ENCODE results near the gene LIPC.

DNA sequence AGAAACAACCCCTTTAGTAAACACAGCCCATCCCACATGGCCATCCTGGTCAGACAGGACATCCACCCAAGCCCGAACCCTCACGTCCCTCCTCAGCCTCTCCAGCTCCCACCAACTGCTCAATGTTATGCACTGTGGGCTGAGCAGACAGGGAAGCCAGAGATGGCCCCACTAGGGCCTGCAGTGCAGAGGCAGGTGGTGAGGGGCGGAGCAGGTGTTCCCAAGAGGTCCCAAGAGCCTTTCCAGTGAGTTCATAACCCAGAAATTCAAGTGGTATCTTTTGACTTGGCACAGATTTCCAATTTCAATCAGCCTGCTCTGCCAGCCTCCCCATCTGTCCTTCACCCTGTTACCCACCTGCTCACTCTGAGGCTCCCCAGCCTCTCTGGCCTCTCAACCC lies 130.3 kb downstream of the LIPC start:
- TF ChIP-seq, protein P1, sequence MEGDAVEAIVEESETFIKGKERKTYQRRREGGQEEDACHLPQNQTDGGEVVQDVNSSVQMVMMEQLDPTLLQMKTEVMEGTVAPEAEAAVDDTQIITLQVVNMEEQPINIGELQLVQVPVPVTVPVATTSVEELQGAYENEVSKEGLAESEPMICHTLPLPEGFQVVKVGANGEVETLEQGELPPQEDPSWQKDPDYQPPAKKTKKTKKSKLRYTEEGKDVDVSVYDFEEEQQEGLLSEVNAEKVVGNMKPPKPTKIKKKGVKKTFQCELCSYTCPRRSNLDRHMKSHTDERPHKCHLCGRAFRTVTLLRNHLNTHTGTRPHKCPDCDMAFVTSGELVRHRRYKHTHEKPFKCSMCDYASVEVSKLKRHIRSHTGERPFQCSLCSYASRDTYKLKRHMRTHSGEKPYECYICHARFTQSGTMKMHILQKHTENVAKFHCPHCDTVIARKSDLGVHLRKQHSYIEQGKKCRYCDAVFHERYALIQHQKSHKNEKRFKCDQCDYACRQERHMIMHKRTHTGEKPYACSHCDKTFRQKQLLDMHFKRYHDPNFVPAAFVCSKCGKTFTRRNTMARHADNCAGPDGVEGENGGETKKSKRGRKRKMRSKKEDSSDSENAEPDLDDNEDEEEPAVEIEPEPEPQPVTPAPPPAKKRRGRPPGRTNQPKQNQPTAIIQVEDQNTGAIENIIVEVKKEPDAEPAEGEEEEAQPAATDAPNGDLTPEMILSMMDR (IDR thresholded peaks at IDR 0.05): no peak
- no peak for TF ChIP-seq ZFX (IDR thresholded peaks at IDR 0.05; ENCODE audit: borderline replicate concordance)
